GM12878 (cell line): ENCODE data around the gene NEK8. TPM values are rescaled to one million over a fixed set of nuclear protein-coding genes. Genes with fewer than 3 reads are reported as not detected.
A peak's percentile ranks its signal among the peaks of the same experiment; 100 is the strongest.

Experiments used
- ATAC-seq: fragments of 200-7000 bp; cut with Tn5 transposase; 3 replicates; pipeline ENCODE4 v1.9.1; 2020; ENCODE audit warnings: mild to moderate bottlenecking, moderate library complexity
- BruUV-seq: library from RNA; stranded (reverse); fragments of 400-500 nt; replicated peaks from 2 replicates; lab custom pipeline; 2021; lab: Mats Ljungman, UMichigan
- CTCF ChIA-PET: fragments of 300-600 bp; sonication (Branson Sonifier 250); formaldehyde crosslinking; extraction: SDS; loops from one replicate; lab custom pipeline; 2021; ENCODE audit warnings: inconsistent platforms; lab: Yijun Ruan, JAX
- POLR2A ChIA-PET: fragments of 350-600 bp; formaldehyde crosslinking; extraction: SDS; loops from one replicate; lab custom pipeline; 2021; ENCODE audit warnings: inconsistent platforms; lab: Charles Lee
- RAD21 ChIA-PET: fragments of 300-600 bp; sonication (Branson Sonifier 250); formaldehyde crosslinking; loops from one replicate; lab custom pipeline; 2023; ENCODE audit warnings: antibody characterized with exemption; ENCODE audit not compliant: unreplicated experiment; lab: Charles Lee
- SMC1A ChIA-PET: fragments of 300-600 bp; sonication (Branson Sonifier 250); formaldehyde crosslinking; loops from one replicate; lab custom pipeline; 2023; ENCODE audit not compliant: unreplicated experiment, uncharacterized antibody; lab: Charles Lee
- DNase-seq: peaks from one replicate; pipeline ENCODE4 v3.0.0-alpha.2; 2011; ENCODE audit warnings: low read depth, low spot score
- FAIRE-seq: peaks from 3 replicates; lab custom pipeline; 2011; peaks lifted over from hg19 to GRCh38; lab: Jason Lieb, UNC
- H2AFZ ChIP-seq: 2 replicates; pipeline ENCODE4 v1.6.0; 2011; ENCODE audit warnings: low read depth, low read length, control low read depth; ENCODE audit not compliant: control insufficient read depth
- H3K27ac ChIP-seq: 2 replicates; pipeline ENCODE4 v1.5.1; 2011; ENCODE audit warnings: control low read depth; ENCODE audit not compliant: control insufficient read depth, insufficient read depth
- H3K27me3 ChIP-seq, 2 experiments: replicated peaks in 1 of 2; 2 replicates each; pipeline versions ENCODE4 v1.6.0 to v1.6.1; 2011; ENCODE audit warnings: low read length in 1 of 2; ENCODE audit not compliant: control insufficient read depth in 2 of 2, insufficient read depth in 2 of 2
- H3K36me3 ChIP-seq, 2 experiments: 2 replicates each; pipeline ENCODE4 v1.5.1; 2011; ENCODE audit warnings: low read length in 1 of 2; ENCODE audit not compliant: control insufficient read depth in 2 of 2, insufficient read depth in 2 of 2
- H3K4me1 ChIP-seq: 2 replicates; pipeline ENCODE4 v1.6.1; 2011; ENCODE audit warnings: mild to moderate bottlenecking, low read length, moderate library complexity, mixed read lengths; ENCODE audit not compliant: control insufficient read depth, insufficient read depth
- H3K4me2 ChIP-seq: 2 replicates; pipeline ENCODE4 v1.6.0; 2011; ENCODE audit warnings: control low read depth; ENCODE audit not compliant: control insufficient read depth, insufficient read depth
- H3K4me3 ChIP-seq: fragments of 200-600 bp; sonication (generic); 2 replicates; pipeline ENCODE4 v1.5.1; 2016
- H3K79me2 ChIP-seq: 2 replicates; pipeline ENCODE4 v1.6.0; 2011; ENCODE audit warnings: low read length; ENCODE audit not compliant: control insufficient read depth, insufficient read depth
- H3K9ac ChIP-seq: 2 replicates; pipeline ENCODE4 v1.8.0; 2011; ENCODE audit warnings: low read length, control low read depth, mixed read lengths; ENCODE audit not compliant: control insufficient read depth, insufficient read depth
- H3K9me3 ChIP-seq: replicated peaks from 3 replicates; pipeline ENCODE4 v1.5.1; 2011; ENCODE audit warnings: mild to moderate bottlenecking, low read length; ENCODE audit not compliant: control insufficient read depth, insufficient read depth
- H4K20me1 ChIP-seq: 2 replicates; pipeline ENCODE4 v1.6.0; 2011; ENCODE audit not compliant: control insufficient read depth, insufficient read depth
- ATF7 ChIP-seq: fragments of 450-650 bp; IDR thresholded peaks from 2 replicates; pipeline ENCODE4 v1.6.1; 2016; ENCODE audit warnings: low read depth, mild to moderate bottlenecking
- KLF5 ChIP-seq: fragments of 450-650 bp; IDR thresholded peaks from 2 replicates; pipeline ENCODE4 v1.6.1; 2014; ENCODE audit warnings: mild to moderate bottlenecking; ENCODE audit not compliant: partially characterized antibody
- MEF2B ChIP-seq: fragments of 450-650 bp; IDR thresholded peaks from 2 replicates; pipeline ENCODE4 v1.6.1; 2018; ENCODE audit warnings: mild to moderate bottlenecking, moderate library complexity; ENCODE audit not compliant: partially characterized antibody, poor library complexity, severe bottlenecking
- NFIC ChIP-seq: IDR thresholded peaks from 2 replicates; pipeline ENCODE4 v1.6.1; 2012; ENCODE audit warnings: low read depth, mild to moderate bottlenecking, inconsistent platforms, low read length, moderate library complexity
- NR2C1 ChIP-seq: fragments of 450-650 bp; IDR thresholded peaks from 2 replicates; pipeline ENCODE4 v1.6.1; 2017; ENCODE audit warnings: antibody characterized with exemption, mild to moderate bottlenecking, moderate library complexity
- PAX8 ChIP-seq: fragments of 450-650 bp; IDR thresholded peaks from 2 replicates; pipeline ENCODE4 v1.6.1; 2017; ENCODE audit warnings: mild to moderate bottlenecking, moderate library complexity
- POLR2A ChIP-seq: IDR thresholded peaks from 2 replicates; pipeline ENCODE4 v1.6.1; 2011; ENCODE audit warnings: low read depth, mild to moderate bottlenecking, low read length
- YY1 ChIP-seq: IDR thresholded peaks from 2 replicates; pipeline ENCODE4 v1.6.1; 2011; ENCODE audit warnings: low read depth, mild to moderate bottlenecking, low read length
- WGBS: methylation state at CpG from one replicate; pipeline ENCODE4 v1.1.6; 2016; ENCODE audit warnings: low lambda C conversion rate; ENCODE audit not compliant: insufficient replicate concordance, insufficient coverage; ENCODE audit errors: missing lambda C conversion rate; 5-methylcytosine and 5-hydroxymethylcytosine counted together
- in situ Hi-C: fragments of 300-500 bp; cut with MboI; formaldehyde crosslinking; loops from 9 replicates; pipeline ENCODE4 v1.14.3; 2018; ENCODE audit warnings: mixed read lengths
- intact Hi-C: fragments of 100-400 bp; cut with micrococcal nuclease; formaldehyde crosslinking; loops from one replicate; pipeline ENCODE4 v1.14.2; 2022; ENCODE audit not compliant: unreplicated experiment
- polyA plus RNA-seq, 11 experiments: library from polyadenylated mRNA; depleted of rRNA in 4 of 11; unstranded in 6 of 11; stranded (reverse) in 5 of 11; fragments of >200 nt; fragmentation: Nextera tagmentation in 4 of 11; fragmentation: Illumina TruSeq in 1 of 11; extraction: Ambion mirVana in 4 of 11; extraction: Trizol in 1 of 11; gene quantifications; 1 replicate in 1 of 11; 2 replicates in 10 of 11; pipeline versions ENCODE4 v1.2.1 to v1.2.3, GENCODE V29; 2011 to 2016; ENCODE audit warnings: inconsistent platforms in 2 of 11, missing spikeins in 2 of 11, low read depth in 1 of 11
- total RNA-seq, 4 experiments: library from RNA; depleted of rRNA in 3 of 4; stranded (reverse); fragments of >200 nt in 3 of 4; fragmentation: Illumina TruSeq in 1 of 4; extraction: Trizol in 1 of 4; gene quantifications; 2 replicates each; pipeline versions ENCODE4 v1.2.1 to v1.2.3, GENCODE V29; 2013 to 2021
- TF ChIP-seq, protein P1 (sequence below), 3 experiments: IDR thresholded peaks in 2 of 3; conservative IDR thresholded peaks in 1 of 3; 2 replicates each; pipeline ENCODE4 v1.5.1; 2011; ENCODE audit warnings: low read depth in 3 of 3, low read length in 3 of 3, mild to moderate bottlenecking in 3 of 3, control low read depth in 2 of 3, moderate library complexity in 2 of 3, inconsistent platforms in 1 of 3, mixed read lengths in 1 of 3; ENCODE audit not compliant: control insufficient read depth in 2 of 3, insufficient read depth in 1 of 3; ENCODE audit errors: extremely low read depth in 1 of 3

NEK8 gene
- total and polyA plus RNA-seq, 10 of the 15 experiments (the other 5 are each of a cell fraction or from before 2014, with no cell fraction given), result 2.3 to 14.3 (median 9.4) TPM

DNA sequence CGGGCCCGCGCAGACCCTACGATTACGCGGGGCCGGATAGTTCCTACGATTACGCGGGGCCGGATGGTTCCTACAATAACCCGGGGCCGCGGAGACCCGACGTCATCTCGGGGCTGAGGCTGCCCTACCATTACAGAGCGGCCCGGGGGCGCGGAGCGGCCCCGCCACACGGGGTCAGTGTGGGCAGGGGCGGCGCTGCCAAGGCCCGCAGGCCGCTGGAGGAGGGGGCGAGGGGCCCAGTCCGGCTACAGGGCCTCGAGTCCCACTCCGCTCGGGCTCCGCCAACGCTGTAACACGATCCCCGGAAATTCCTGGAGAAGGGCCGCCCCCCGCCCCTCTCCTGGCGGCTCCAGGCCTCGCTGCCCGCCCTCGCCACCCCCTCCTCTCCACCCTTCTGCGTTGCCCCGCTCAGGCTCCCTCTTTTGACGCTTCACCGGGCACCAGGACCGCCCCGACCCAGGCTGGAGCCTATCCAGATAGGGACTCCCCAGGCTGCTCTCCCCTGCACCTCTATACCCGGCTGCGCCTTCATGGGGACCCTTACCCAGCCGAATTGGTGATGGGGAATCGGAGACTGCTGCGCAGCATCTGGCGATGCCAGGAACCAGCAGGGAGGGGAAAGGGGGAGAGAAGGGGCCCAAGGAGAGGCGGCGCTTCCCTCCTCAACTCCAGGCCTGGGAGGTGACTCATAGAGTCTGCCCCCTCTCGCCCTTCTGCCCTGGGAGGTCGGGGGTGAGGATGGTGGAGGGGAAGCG lies 10.8 kb upstream of the NEK8 start, which contains the start of gene RAB34:
TSS of gene RAB34 (minus strand) at position 291 of the 755 bp plus-strand sequence. CDS start 602 bp downstream, outside the sequence.
- DNase-seq (no peak), ATAC-seq (peak; percentile 31), FAIRE-seq (no peak)
- intact Hi-C loops, result loop anchor here (5.0 to 10.0 kb wide), 2 partner anchors 55 to 163 kb away; partner anchors contain the start of genes SDF2, SUPT6H and UNC119
- no peaks in the 10 kb centered on the region for H3K9me3 ChIP-seq
- POLR2A ChIA-PET, result no interaction called here
- H3K36me3 ChIP-seq, result peaks cover 6% of the 10 kb centered on the region in 2 experiments; a peak in 3 of 4 replicates
- peak within 1 kb of the TSS; percentile 64 for H3K9ac ChIP-seq
- peak within 1 kb of the TSS; percentile 83 for H3K4me2 ChIP-seq
- RAD21 ChIA-PET, result no interaction called here
- 11% methylated on average over 40 of the region's 60 CpGs for WGBS
- CTCF ChIA-PET, result no interaction called here
- H3K27me3 ChIP-seq, result no peaks in the 10 kb centered on the region
- in situ Hi-C loops, result no loop called here
- no peaks in the 10 kb centered on the region for H4K20me1 ChIP-seq
- TF ChIP-seq ATF7 (no peak), MEF2B (no peak), POLR2A (peak; percentile 11; the same call in 1 of the 2 replicates), KLF5 (no peak), YY1 (0 out of 2 replicates have a peak, but pooled peaks have one; percentile 10), PAX8 (no peak), NFIC (no peak), NR2C1 (no peak)
- TF ChIP-seq, protein P1, sequence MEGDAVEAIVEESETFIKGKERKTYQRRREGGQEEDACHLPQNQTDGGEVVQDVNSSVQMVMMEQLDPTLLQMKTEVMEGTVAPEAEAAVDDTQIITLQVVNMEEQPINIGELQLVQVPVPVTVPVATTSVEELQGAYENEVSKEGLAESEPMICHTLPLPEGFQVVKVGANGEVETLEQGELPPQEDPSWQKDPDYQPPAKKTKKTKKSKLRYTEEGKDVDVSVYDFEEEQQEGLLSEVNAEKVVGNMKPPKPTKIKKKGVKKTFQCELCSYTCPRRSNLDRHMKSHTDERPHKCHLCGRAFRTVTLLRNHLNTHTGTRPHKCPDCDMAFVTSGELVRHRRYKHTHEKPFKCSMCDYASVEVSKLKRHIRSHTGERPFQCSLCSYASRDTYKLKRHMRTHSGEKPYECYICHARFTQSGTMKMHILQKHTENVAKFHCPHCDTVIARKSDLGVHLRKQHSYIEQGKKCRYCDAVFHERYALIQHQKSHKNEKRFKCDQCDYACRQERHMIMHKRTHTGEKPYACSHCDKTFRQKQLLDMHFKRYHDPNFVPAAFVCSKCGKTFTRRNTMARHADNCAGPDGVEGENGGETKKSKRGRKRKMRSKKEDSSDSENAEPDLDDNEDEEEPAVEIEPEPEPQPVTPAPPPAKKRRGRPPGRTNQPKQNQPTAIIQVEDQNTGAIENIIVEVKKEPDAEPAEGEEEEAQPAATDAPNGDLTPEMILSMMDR (IDR thresholded peaks at IDR 0.05 in 2 of 3, conservative IDR thresholded peaks at IDR 0.05 in 1 of 3; ENCODE audit: control insufficient read depth in 2 of 3, extremely low read depth in 1 of 3, insufficient read depth in 1 of 3, low read depth in 3 of 3, low read length in 3 of 3), result peak in 2 of 3 experiments; percentile 15 to 32; a peak in 2 of 6 replicates
- peaks cover 34% of the 10 kb centered on the region for H3K79me2 ChIP-seq
- BruUV-seq, result no TSS peak
- peaks cover 11% of the 10 kb centered on the region for H3K4me1 ChIP-seq
- H3K27ac ChIP-seq, result peak within 1 kb of the TSS; percentile 39
- SMC1A ChIA-PET, result no interaction called here
- H3K4me3 ChIP-seq, result peak within 1 kb of the TSS; percentile 55
- H2AFZ ChIP-seq, result peak within 1 kb of the TSS; percentile 62
